HG02943 (cell line): ENCODE data around the gene PHACTR3.

Source experiments
- ATAC-seq: cut with Tn5 transposase; IDR thresholded peaks from one replicate; pipeline ENCODE4 v1.9.1; 2021; ENCODE audit warnings: mild to moderate bottlenecking, low read depth, moderate library complexity; ENCODE audit not compliant: unreplicated experiment

PHACTR3 gene

DNA sequence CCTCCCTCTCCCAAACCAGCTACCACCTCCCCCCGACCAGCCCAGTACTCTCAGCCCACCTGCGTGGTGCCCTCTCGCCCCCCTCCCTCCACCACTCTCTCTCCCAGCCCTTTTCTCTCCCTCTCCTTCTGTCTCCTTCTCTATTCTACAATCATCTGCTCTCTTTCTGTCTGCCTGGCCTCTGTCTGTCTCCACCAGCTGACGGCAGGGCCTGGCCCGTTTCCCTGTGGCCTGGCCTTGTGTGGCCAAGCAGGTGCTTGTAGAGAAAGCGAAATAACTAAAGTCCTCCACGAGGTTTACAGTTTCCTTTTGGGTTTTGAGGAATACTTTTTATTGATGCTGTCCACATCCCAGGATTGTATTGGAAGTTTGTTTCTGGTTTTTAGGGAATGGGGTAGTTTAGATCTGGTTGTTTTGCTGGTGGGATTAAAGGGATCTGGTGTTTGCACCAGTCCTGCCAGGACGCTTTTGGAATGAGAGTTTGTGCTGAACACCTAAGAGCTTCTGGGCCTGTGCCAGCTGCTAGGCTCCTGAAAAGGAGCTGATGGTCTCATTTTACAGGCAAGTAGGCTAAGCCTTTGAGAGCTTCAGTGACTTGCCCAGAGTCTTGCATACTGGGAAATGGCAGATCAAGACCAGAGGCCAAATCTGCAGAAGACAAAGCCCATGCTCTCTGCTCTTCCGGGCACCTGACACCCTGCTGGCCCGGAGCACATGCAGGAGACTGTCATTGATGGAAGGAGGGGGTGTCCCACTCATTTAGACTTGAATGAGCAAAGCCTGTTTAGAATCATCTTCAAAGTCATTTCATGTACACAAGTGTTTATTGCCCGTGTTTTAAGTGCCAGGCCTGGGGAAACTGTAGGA, 167.4 kb downstream of the PHACTR3 start:
- ATAC-seq: no peak

DNA sequence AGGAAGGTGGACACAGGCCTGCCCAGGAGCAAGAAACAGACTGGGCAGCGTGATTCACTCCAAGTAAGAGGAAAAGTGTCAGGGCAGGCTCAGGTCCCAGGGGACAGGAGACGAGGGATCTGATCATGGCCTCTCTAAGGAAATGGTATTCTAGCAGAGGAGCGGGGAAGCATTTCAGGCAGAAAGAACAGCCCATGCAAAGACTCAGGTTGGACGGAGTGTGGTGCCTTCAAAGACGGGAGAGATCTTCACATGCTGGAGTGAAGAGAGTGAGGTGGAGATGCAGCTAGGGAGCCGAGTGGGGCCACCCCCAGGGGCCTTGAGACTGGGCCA, 168.0 kb downstream of the PHACTR3 start:
- no peak for ATAC-seq

DNA sequence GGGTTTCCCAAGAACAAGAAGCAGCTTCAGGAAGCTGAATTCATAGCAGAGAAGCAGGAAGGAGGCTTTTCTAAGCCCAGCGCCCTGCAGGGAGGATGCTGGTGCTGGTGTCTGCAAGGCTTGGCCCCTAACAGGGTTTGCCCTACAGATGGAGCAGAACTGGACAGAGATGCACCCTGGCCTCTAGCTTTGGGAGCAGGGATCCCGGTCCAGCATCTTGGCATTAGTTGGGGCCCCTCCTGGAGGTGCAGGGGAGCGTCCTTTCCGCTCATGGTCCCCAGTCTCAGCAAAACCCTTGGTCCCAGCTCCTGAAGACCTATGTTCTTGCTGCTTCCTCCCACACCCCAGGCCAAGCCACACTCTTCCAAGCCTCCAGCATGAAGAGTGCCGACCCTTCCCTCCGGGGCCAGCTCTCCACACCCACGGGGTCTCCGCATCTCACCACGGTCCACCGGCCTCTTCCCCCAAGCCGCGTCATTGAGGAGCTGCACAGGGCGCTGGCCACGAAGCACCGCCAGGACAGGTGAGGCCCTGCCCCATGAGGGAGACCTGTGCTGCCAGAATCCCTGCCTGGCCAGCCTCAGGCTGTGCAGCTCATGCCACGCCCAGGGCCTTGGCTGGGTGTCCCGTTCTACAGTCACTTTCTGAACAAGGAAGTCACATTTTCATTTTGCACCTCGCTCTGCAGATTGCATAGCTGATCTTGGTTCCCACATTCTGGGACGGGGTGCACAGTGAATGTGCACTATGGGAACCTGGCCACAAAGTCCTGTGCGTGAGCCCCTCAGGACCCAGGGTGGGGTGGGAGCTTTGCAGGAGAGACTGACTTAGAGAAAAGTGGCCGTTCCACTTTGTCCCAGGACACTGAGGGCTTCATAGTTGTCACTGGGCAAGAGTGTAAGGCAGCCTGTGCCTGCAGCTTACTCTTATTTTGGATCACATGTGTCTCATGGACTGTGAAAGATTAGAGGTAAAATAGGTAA, 168.9 kb downstream of the PHACTR3 start:
- ATAC-seq: no peak

GRCh38 chr20:59774204-59774641, 169.9 kb downstream of the PHACTR3 start:
- ATAC-seq: no peak

GRCh38 chr20:59774921-59775686, 170.8 kb downstream of the PHACTR3 start:
- no peak for ATAC-seq

DNA sequence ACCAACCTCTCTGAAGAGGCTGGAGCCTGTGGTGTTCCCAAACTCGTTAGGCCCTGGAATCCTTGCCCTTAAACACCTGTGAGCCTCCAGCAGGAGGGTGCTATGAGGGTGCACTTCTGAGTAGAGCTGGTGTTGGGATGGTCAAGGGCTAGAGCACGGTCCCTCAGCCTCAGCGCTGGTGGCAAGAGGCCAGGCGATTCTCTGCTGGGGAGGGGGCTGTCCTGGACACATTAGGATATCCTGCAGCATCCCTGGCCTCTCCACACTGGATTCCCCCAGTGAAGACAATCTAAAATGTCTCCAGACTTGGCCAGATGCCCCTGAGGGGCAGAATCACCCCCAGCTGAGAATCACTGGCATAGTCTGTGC, 171.3 kb downstream of the PHACTR3 start:
- ATAC-seq: no peak

GRCh38 chr20:59776059-59776603, 171.8 kb downstream of the PHACTR3 start:
- no peak for ATAC-seq

DNA sequence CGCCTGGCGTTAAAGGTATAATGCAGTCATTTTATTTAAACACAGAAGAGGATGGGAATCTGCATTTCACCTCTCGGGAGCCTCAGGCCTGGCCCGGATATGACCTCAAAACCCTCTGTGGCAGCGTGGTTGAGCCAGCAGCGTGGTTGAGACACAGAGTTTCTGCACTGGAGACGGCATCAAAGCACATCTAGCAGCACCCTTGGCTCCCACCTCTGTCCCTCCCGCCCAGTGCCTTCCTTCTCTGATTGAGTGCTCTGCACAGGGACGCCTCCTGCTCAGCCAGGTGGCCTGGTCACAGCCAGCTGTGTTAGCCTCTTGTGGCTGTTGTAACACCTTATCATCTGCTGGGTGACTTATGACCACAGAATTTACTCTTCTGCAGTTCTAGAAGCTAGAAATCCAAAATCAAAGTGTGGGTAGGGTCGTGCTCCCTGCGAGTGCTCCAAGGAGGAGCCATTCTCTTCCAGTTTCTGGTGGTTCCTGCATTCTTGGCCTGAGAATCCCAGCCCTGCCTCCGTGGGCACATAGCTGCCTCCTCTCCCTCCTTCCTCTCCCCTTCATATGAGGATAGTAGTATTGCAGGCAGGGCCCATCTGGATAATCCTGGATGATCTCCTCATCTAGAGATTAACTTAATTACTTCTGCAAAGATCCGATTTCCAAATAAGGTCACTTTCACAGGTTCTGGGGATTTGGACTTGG, 172.4 kb downstream of the PHACTR3 start:
- no peak for ATAC-seq

GRCh38 chr20:59777331-59777725, 173.0 kb downstream of the PHACTR3 start:
- ATAC-seq: no peak

DNA sequence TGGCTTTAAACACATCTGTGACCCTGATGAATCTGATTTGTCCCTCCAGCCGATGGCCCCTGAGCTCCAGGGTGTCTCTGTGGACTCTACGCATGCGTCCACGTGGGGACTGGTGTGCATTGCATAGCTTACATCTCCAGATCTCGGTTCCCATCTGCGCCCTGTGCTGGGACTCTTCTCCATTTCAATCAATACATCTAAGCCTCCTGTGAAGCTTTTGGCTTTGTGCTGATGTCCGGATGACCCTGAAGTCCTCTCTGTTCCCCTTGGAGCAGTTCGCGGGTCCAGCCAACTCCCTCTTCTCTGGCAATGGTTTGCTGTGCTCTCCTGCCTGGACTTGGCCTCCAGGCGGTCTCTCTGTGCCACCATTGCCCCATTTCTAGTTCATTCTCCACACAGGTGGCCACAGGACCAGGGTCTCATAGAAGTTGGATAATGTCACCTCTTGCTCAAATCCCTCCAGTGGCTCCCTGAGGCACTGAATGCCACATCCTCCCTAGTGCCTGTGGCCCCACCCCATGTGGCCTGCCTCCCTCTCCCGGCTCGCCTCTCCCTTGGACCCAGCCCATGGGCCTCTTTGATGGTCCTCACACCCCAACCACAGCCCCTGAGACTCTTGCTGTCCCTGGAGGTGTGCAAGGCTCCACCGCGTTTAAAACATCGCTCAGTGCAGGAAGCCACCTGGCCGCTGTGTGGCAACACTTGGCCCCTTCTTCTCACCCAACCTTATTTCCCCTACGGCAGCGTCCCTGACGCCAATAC, 173.7 kb downstream of the PHACTR3 start:
- ATAC-seq: no peak

DNA sequence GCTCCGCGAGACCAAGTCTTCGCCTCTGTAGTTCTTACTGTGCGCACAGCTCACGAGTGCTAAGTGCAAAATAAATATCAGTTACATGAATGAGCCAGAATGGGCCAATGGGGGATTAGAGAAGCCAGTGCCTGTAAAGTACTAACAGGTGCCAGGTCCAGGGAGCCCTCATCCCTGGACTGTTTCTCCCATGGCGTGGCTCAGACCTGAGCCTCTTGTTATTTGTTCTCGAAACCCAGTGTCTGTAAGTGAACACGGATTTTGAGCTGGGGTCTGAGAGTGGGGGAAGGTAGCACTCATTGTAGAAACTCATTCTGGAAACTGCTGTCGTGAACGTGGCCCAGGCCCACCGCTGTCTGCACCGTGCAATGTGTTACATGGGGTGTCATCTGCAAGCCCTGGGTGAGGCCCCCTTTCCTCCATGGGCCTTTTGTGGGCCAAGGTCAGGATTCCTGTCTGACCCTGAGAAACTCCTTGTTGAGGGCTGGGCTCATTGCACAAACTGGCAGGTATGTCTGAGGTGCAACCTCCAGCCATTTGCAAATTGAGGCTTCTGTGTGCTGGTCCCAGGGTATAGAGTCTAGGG, 174.4 kb downstream of the PHACTR3 start:
- ATAC-seq: no peak

DNA sequence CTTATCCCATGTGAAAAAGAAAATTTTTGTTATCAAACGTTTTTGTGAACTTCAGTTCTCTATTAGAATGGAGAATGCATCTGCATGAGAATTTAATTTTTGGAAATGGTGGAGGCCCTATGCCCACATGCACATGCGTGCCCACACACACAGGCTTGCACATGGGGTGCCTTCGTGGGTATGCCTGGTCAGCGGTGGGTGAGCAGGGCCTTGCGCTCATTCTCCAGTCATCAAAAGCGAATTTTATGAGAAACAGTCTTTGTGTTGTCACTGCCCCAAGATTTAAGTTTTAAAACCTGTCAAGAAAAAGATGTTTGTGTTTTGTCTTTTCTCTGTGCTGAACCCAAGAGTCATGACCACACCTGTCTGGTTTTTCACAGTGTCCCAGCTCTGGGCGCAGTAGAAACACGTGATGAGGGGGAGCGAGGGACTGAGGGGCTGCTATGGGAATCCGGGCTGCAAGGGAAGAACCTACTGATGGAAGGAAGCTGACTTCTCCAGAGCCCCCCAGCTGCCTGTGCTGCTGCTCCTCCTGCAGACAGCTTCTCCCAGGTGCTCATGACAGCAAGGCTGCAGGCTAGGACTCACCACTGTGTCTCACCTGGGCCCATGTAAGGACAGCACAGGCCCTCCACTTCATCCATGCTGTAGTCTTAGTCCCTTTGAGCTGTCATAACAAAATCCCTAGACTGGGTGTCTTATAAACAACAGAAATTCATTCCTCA, 175.5 kb downstream of the PHACTR3 start:
- no peak for ATAC-seq

- no peak for ATAC-seq
Measured at GRCh38 chr20:59780494-59781185, 176.3 kb downstream of the PHACTR3 start.

DNA sequence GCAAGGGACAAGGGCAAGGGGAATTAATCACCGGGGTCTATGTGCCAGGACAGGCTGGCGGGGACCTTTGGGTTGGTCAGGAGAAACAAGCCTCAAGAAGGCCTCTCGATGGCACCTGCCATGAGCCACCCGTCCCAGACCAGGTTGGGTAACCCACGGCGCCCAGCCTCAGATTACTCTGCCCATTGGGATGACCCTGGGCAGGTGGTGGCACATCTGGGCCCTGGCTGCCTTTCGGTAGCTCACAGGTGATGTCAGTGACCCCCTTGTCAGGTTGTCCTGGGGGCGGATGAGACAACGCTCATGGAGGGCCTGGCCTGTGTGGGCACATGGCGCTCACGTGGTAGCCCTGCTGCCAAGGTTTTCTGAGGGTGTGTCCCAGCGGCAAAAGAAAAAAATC, 176.9 kb downstream of the PHACTR3 start:
- no peak for ATAC-seq

- no peak for ATAC-seq
Measured at GRCh38 chr20:59782986-59783640, 178.8 kb downstream of the PHACTR3 start.

GRCh38 chr20:59783641-59784010, 179.3 kb downstream of the PHACTR3 start:
- no peak for ATAC-seq

DNA sequence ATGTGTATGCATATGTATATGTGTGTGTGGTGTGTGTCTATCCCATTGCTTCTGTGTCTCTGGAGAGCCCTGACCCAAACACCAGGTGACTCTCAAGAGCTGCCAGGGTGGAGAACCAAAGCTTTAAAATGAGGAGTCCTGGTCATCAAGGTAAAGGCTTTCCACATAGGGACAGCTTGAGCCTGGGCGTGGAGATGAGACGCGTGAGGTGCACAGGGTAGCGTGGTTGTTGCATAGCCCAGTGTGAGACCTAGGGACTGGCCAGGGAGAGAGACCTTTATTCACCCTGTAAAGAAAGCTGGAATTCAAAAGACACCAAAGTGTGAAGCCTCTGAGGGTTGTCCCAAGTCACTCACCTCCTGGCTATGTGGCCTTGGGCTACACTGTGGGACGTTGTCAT, 180.0 kb downstream of the PHACTR3 start:
- ATAC-seq: no peak
